ENCODE measurements around the gene MFSD6.

GRCh38 chr2:190545555-190546385 is 137.6 kb downstream of the MFSD6 start:
- no peak for TF ChIP-seq CTCF (conservative IDR thresholded peaks at IDR 0.05)
- TF ChIP-seq ZFX (IDR thresholded peaks at IDR 0.05) = no peak
